HG03521 (cell line): Measurements from ENCODE around the gene TTL.
"Not testable (repeated sequence)": the region's sequence is repeated elsewhere in the genome, so short reads cannot be mapped to it uniquely, and the experiment has no call there.

Source experiments
- ATAC-seq: cut with Tn5 transposase; IDR thresholded peaks from one replicate; pipeline ENCODE4 v1.9.1; 2021; ENCODE audit warnings: mild to moderate bottlenecking, moderate library complexity; ENCODE audit not compliant: unreplicated experiment

TTL gene

GRCh38 chr2:112481528-112482233 lies at the start of gene TTL:
TTL (plus strand) TSS chr2:112482156; CDS start chr2:112482345, 189 bp downstream.
- ATAC-seq: peak; percentile 78

GRCh38 chr2:112432390-112432734 lies 49.6 kb upstream of the TTL start:
- not testable (repeated sequence) for ATAC-seq

GRCh38 chr2:112432735-112433479 lies 49.0 kb upstream of the TTL start:
- ATAC-seq: not testable (repeated sequence)

GRCh38 chr2:112433480-112433879 lies 48.5 kb upstream of the TTL start, which contains the start of gene RGPD8:
RGPD8 (minus strand) TSS chr2:112433645; CDS start chr2:112433453, 192 bp downstream.
- peak; percentile 97 for ATAC-seq

GRCh38 chr2:112433932-112434730 lies 47.8 kb upstream of the TTL start:
- ATAC-seq: no peak

- not testable (repeated sequence) for ATAC-seq
Observed at GRCh38 chr2:112434890-112435715, 46.9 kb upstream of the TTL start.

GRCh38 chr2:112435716-112436431 lies 46.1 kb upstream of the TTL start:
- ATAC-seq: not testable (repeated sequence)

GRCh38 chr2:112436993-112437392 lies 45.0 kb upstream of the TTL start:
- ATAC-seq: not testable (repeated sequence)

GRCh38 chr2:112437405-112437831 lies 44.5 kb upstream of the TTL start:
- ATAC-seq: not testable (repeated sequence)

GRCh38 chr2:112438603-112439261 lies 43.2 kb upstream of the TTL start:
- ATAC-seq: not testable (repeated sequence)

- not testable (repeated sequence) for ATAC-seq
Observed at GRCh38 chr2:112444256-112444655, 37.7 kb upstream of the TTL start.

GRCh38 chr2:112449854-112450253 lies 32.1 kb upstream of the TTL start:
- no peak for ATAC-seq

GRCh38 chr2:112451317-112451716 lies 30.6 kb upstream of the TTL start:
- no peak for ATAC-seq

GRCh38 chr2:112454586-112454985 lies 27.4 kb upstream of the TTL start:
- ATAC-seq: no peak

- no peak for ATAC-seq
Observed at GRCh38 chr2:112459372-112459771, 22.6 kb upstream of the TTL start.

GRCh38 chr2:112462178-112462577 lies 19.8 kb upstream of the TTL start:
- no peak for ATAC-seq

- no peak for ATAC-seq
Observed at GRCh38 chr2:112463256-112463655, 18.7 kb upstream of the TTL start.

- no peak for ATAC-seq
Observed at GRCh38 chr2:112465382-112465781, 16.6 kb upstream of the TTL start.

- no peak for ATAC-seq
Observed at GRCh38 chr2:112472547-112473263, 9.3 kb upstream of the TTL start.
